Activated T-cell treated with anti-CD3 and anti-CD28 coated beads, Interleukin-2, amount 50 U/mL, for 4 hours (primary cell): ENCODE measurements around the gene APPL2. TPM values are rescaled to one million over a fixed set of nuclear protein-coding genes. Genes with fewer than 3 reads are reported as not detected.

Experiments
- ATAC-seq, 2 donors: fragments of 200-7000 bp; cut with Tn5 transposase; one replicate each; pipeline ENCODE4 v1.10.0; 2021
- DNase-seq: peaks from one replicate; pipeline ENCODE4 v3.0.0-alpha.2; 2020
- H3K27me3 Mint-ChIP-seq: one replicate; pipeline ENCODE4 v1.8.0; 2021; ENCODE audit warnings: low read depth, mixed read lengths
- H3K36me3 Mint-ChIP-seq: one replicate; pipeline ENCODE4 v1.8.0; 2022; ENCODE audit warnings: mixed read lengths; ENCODE audit not compliant: insufficient read depth
- H3K4me1 Mint-ChIP-seq: one replicate; pipeline ENCODE4 v1.8.0; 2021; ENCODE audit warnings: low read depth, mixed read lengths
- H3K4me3 Mint-ChIP-seq: one replicate; pipeline ENCODE4 v1.8.0; 2021; ENCODE audit warnings: mild to moderate bottlenecking, moderate library complexity, mixed read lengths
- H3K9me3 Mint-ChIP-seq: one replicate; pipeline ENCODE4 v1.8.0; 2021; ENCODE audit warnings: mixed read lengths
- total RNA-seq, 3 donors: library from RNA; stranded (reverse); gene quantifications; one replicate each; pipeline ENCODE4 v1.2.1, GENCODE V29; 2021

Gene APPL2
- total RNA-seq, 3 donors from 2014 or later: 7.8 to 8.6 (median 8.0) TPM

DNA sequence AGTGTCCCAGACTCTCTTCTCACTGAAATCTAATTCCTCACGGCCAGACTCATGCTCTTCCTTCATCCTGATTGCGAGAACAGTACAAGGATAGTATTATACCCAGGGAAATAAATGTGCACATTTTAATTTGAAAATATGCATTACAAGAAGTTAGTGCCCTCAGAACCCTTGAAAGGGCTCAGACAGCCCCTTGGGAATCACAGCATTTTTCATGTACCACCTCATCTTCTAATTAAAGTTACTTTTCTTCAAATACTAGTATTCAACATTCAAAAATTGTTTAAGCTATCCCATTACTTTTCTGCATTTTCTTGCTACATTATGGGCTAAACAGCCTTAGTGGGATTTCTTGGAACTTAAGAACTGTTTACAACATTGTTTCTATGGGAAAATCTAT, 1.7 kb upstream of the APPL2 start:
- ATAC-seq (no peak), DNase-seq (no peak)
- peaks cover 34% of the 10 kb centered on the region for H3K4me1 Mint-ChIP-seq
- no peaks in the 10 kb centered on the region for H3K27me3 Mint-ChIP-seq
- H3K36me3 Mint-ChIP-seq: peaks cover 4% of the 10 kb centered on the region
- no peak overlapping the region for H3K4me3 Mint-ChIP-seq
- H3K9me3 Mint-ChIP-seq: no peaks in the 10 kb centered on the region

GRCh38 chr12:105235281-105235731, 668 bp downstream of the APPL2 start:
- H3K4me3 Mint-ChIP-seq: peak overlapping the region; percentile 87
- H3K36me3 Mint-ChIP-seq: peaks cover 14% of the 10 kb centered on the region
- no peaks in the 10 kb centered on the region for H3K9me3 Mint-ChIP-seq
- DNase-seq (no peak), ATAC-seq (peak in 1 of 2 donors; percentile 4)
- H3K27me3 Mint-ChIP-seq: no peaks in the 10 kb centered on the region
- peaks cover 51% of the 10 kb centered on the region for H3K4me1 Mint-ChIP-seq

DNA sequence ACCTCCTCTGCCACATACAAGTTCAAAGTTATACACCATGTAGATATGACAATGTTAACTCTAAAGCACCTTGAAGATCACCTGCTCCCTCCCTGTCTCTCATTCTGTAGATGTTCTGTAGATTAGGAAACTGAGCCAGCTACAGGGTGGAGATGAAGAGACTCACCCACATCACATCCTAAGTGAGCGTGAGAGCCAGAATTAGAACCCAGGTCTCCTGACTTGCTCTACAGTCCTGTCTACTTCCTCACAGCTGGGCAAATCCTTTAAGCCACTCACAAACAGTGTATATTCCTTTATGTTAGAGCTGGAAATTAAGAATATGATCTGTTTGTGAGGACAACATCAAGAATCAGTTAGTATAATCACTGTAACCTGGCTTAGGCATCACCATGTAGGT, 1.8 kb downstream of the APPL2 start:
- DNase-seq: no peak
- ATAC-seq: no peak
- no peaks in the 10 kb centered on the region for H3K9me3 Mint-ChIP-seq
- peaks cover 14% of the 10 kb centered on the region for H3K36me3 Mint-ChIP-seq
- peaks cover 53% of the 10 kb centered on the region for H3K4me1 Mint-ChIP-seq
- no peaks in the 10 kb centered on the region for H3K27me3 Mint-ChIP-seq
- H3K4me3 Mint-ChIP-seq: peak overlapping the region; percentile 87

- no peaks in the 10 kb centered on the region for H3K27me3 Mint-ChIP-seq
- ATAC-seq (no peak), DNase-seq (no peak)
- no peaks in the 10 kb centered on the region for H3K9me3 Mint-ChIP-seq
- peak overlapping the region; percentile 7 for H3K4me3 Mint-ChIP-seq
- peaks cover 21% of the 10 kb centered on the region for H3K36me3 Mint-ChIP-seq
- peaks cover 60% of the 10 kb centered on the region for H3K4me1 Mint-ChIP-seq
Measured at GRCh38 chr12:105233041-105233905, 2.7 kb downstream of the APPL2 start.

GRCh38 chr12:105231396-105231795, 4.6 kb downstream of the APPL2 start:
- Mint-ChIP-seq H3K4me1 (peaks cover 65% of the 10 kb centered on the region), H3K9me3 (no peaks in the 10 kb centered on the region), H3K27me3 (no peaks in the 10 kb centered on the region), H3K36me3 (peaks cover 29% of the 10 kb centered on the region), H3K4me3 (no peak overlapping the region)
- ATAC-seq (no peak), DNase-seq (no peak)

GRCh38 chr12:105229371-105229770, 6.6 kb downstream of the APPL2 start:
- H3K27me3 Mint-ChIP-seq: no peaks in the 10 kb centered on the region
- no peak for ATAC-seq
- no peak for DNase-seq
- no peak overlapping the region for H3K4me3 Mint-ChIP-seq
- H3K4me1 Mint-ChIP-seq: peaks cover 70% of the 10 kb centered on the region
- no peaks in the 10 kb centered on the region for H3K9me3 Mint-ChIP-seq
- peaks cover 32% of the 10 kb centered on the region for H3K36me3 Mint-ChIP-seq

- ATAC-seq: no peak
- no peak for DNase-seq
- no peaks in the 10 kb centered on the region for H3K9me3 Mint-ChIP-seq
- peaks cover 32% of the 10 kb centered on the region for H3K36me3 Mint-ChIP-seq
- H3K27me3 Mint-ChIP-seq: no peaks in the 10 kb centered on the region
- no peak overlapping the region for H3K4me3 Mint-ChIP-seq
- H3K4me1 Mint-ChIP-seq: peaks cover 66% of the 10 kb centered on the region
Measured at GRCh38 chr12:105228966-105229365, 7.0 kb downstream of the APPL2 start.

- DNase-seq (no peak), ATAC-seq (peak; percentile 80 to 82)
- H3K4me3 Mint-ChIP-seq: no peak overlapping the region
- no peaks in the 10 kb centered on the region for H3K9me3 Mint-ChIP-seq
- H3K36me3 Mint-ChIP-seq: peaks cover 32% of the 10 kb centered on the region
- peaks cover 61% of the 10 kb centered on the region for H3K4me1 Mint-ChIP-seq
- no peaks in the 10 kb centered on the region for H3K27me3 Mint-ChIP-seq
Measured at GRCh38 chr12:105228494-105228893, 7.5 kb downstream of the APPL2 start.

DNA sequence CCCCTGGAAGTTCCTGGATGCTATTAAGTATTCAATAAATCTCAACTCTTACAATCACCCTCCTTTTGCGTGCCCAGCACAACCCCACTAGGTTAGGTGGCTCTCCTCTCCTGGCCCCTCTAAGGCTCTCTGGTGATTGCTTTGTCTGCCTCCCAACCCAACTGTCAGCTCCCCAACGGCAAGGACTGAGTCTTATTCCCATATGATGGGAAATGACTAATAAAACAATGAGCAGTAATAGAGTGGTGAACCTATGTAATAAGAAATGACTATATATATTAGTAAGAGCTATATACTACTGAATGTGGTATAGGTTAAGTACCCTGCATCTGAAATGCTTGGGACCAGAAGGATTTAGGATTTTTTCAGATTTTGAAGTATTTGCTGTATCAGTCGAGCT, 8.1 kb downstream of the APPL2 start:
- H3K4me1 Mint-ChIP-seq: peaks cover 55% of the 10 kb centered on the region
- no peak overlapping the region for H3K4me3 Mint-ChIP-seq
- H3K9me3 Mint-ChIP-seq: no peaks in the 10 kb centered on the region
- ATAC-seq (peak in 1 of 2 donors; percentile 44), DNase-seq (no peak)
- H3K36me3 Mint-ChIP-seq: peaks cover 30% of the 10 kb centered on the region
- H3K27me3 Mint-ChIP-seq: no peaks in the 10 kb centered on the region

DNA sequence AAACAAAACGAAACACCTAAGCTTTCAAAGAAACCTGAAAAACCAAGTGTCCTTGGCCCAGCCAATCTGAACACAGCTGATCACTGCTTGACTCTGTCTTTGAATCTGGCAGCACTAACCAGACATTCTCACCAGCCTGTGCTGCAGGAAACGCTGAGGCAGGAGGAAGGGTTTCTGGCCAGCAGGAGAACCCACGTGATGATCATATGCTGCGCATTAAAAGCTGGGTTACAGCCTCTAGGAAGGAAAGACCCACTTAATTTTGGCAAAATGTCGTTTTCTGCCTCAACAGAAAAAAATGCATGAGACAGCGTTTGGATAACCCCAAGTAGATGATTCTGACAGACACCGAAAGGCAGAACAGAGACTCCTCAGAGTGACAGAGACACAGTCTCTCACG, 9.8 kb downstream of the APPL2 start:
- H3K9me3 Mint-ChIP-seq: no peaks in the 10 kb centered on the region
- H3K27me3 Mint-ChIP-seq: no peaks in the 10 kb centered on the region
- peaks cover 44% of the 10 kb centered on the region for H3K4me1 Mint-ChIP-seq
- H3K4me3 Mint-ChIP-seq: no peak overlapping the region
- DNase-seq: no peak
- ATAC-seq: peak in 1 of 2 donors; percentile 37
- H3K36me3 Mint-ChIP-seq: peaks cover 37% of the 10 kb centered on the region

DNA sequence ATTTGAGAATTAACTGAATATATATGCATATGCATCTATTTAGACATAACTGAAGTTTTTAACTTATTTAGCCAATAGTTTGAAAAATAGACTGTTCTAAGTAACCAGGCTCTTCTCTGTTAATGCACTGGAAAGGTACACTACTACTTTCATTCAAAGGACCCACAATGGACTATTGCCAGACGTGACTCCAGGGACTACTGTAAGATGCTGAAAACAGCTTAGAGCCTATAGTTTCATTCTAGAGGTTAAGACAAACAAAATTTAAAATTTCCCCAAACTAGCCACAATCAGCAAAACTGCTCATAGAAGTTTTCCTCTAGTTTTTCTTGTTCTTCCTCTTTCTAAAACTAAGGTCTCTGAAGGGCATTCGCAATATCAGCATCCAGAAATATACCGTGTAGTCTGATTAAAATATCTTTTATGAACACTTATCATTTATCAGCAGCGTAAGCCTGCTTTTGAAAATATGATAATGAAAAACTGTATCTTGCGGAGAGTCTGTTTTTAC, 10.4 kb downstream of the APPL2 start:
- ATAC-seq (no peak), DNase-seq (no peak)
- peaks cover 36% of the 10 kb centered on the region for H3K36me3 Mint-ChIP-seq
- no peaks in the 10 kb centered on the region for H3K9me3 Mint-ChIP-seq
- no peaks in the 10 kb centered on the region for H3K27me3 Mint-ChIP-seq
- no peak overlapping the region for H3K4me3 Mint-ChIP-seq
- peaks cover 39% of the 10 kb centered on the region for H3K4me1 Mint-ChIP-seq

DNA sequence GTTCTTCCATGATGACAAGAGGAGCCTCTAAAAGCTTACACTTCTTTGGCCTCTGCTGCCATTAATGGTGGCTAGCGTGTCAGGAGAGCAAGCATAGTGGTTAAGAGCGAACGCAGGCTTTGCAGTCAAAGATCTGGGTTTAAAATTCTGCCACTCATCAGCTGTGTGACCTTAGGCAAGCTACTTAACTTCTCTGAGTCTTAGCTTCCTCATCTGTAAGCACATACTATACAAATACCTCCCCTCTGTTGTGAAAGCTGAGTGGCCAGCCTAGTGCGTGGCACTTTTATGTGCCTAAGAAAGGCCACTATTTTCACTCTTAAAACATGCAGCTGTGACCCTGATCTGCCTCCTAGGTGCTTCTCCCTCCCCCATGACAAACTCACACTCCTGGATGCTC, 11.6 kb downstream of the APPL2 start:
- Mint-ChIP-seq H3K4me3 (no peak overlapping the region), H3K4me1 (peaks cover 35% of the 10 kb centered on the region), H3K9me3 (no peaks in the 10 kb centered on the region), H3K36me3 (peaks cover 35% of the 10 kb centered on the region), H3K27me3 (no peaks in the 10 kb centered on the region)
- DNase-seq (no peak), ATAC-seq (no peak)

GRCh38 chr12:105223884-105224283, 12.1 kb downstream of the APPL2 start:
- H3K4me1 Mint-ChIP-seq: peaks cover 33% of the 10 kb centered on the region
- H3K4me3 Mint-ChIP-seq: no peak overlapping the region
- H3K36me3 Mint-ChIP-seq: peaks cover 33% of the 10 kb centered on the region

DNA sequence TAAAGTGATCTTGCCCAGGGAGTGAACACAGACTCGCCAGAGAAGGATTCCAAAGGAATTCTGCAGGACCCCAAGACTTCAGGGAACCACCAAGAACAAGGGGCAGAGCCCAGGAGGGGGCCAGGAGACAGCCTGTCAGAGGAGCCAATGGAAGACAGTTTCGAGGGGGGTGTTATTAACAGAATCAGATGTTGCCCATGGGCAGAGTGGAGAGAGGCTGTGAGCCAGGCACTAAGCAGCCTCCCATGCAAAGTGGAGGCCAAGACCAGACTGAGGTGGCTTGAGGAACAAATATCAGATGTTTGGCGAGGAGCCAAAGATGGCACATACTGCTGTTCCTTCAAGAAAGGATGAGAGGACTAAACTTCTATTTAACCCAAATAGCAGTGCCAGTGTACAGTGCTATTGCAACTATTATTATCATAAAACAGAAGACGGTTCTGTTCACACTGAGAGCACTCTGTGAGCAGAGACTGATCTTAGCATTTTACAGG, 12.6 kb downstream of the APPL2 start:
- H3K9me3 Mint-ChIP-seq: no peaks in the 10 kb centered on the region
- H3K4me3 Mint-ChIP-seq: no peak overlapping the region
- no peak for ATAC-seq
- H3K27me3 Mint-ChIP-seq: no peaks in the 10 kb centered on the region
- no peak for DNase-seq
- H3K4me1 Mint-ChIP-seq: peaks cover 28% of the 10 kb centered on the region
- H3K36me3 Mint-ChIP-seq: peaks cover 30% of the 10 kb centered on the region

More at GRCh38 chr12:105223884-105224283, 12.1 kb downstream of the APPL2 start:
- no peaks in the 10 kb centered on the region for H3K9me3 Mint-ChIP-seq
- DNase-seq: no peak
- no peaks in the 10 kb centered on the region for H3K27me3 Mint-ChIP-seq
- no peak for ATAC-seq
